HCT116 (cell line): ENCODE results near the gene MAPRE3. TPM values are rescaled to one million over a fixed set of nuclear protein-coding genes. Genes with fewer than 3 reads are reported as not detected.

Source experiments
- ATAC-seq: fragments of 200-7000 bp; cut with Tn5 transposase; 2 replicates; pipeline ENCODE4 v1.9.1; 2020; ENCODE audit warnings: mild to moderate bottlenecking, moderate library complexity
- BruUV-seq: library from RNA; stranded (reverse); fragments of 400-500 nt; replicated peaks from 2 replicates; lab custom pipeline; 2021; lab: Mats Ljungman, UMichigan
- CTCF ChIA-PET: fragments of 300-600 bp; sonication (Branson Sonifier 250); formaldehyde crosslinking; loops from one replicate; lab custom pipeline; 2021; ENCODE audit warnings: antibody characterized with exemption; lab: Charles Lee
- POLR2A ChIA-PET: fragments of 300-600, 350-600 bp; sonication (Branson Sonifier 250); formaldehyde crosslinking; loops from one replicate; lab custom pipeline; 2021; ENCODE audit warnings: antibody characterized with exemption; lab: Charles Lee
- RAD21 ChIA-PET, 2 experiments: fragments of 300-600 bp; sonication (Branson Sonifier 250); formaldehyde crosslinking; loops; one replicate each; lab custom pipeline; 2023; ENCODE audit warnings: low total read pairs in 2 of 2; ENCODE audit not compliant: uncharacterized antibody in 2 of 2, unreplicated experiment in 2 of 2, low non-redundant PET in 1 of 2; lab: Charles Lee
- DNase-seq: peaks from one replicate; pipeline ENCODE4 v3.0.0-alpha.2; 2010; ENCODE audit warnings: low read depth, low spot score
- H2AFZ ChIP-seq: fragments of 200-600 bp; shearing (Covaris generic), sonication (generic); 2 replicates; pipeline ENCODE4 v1.6.1; 2017; ENCODE audit warnings: low read depth, mixed run types, mixed read lengths, antibody characterized with exemption, low read length; ENCODE audit not compliant: poor library complexity, severe bottlenecking
- H3K27ac ChIP-seq: 2 replicates; pipeline ENCODE4 v1.5.1; 2012; ENCODE audit warnings: low read depth, low read length
- H3K27me3 ChIP-seq: fragments of 200-600 bp; sonication (generic); 2 replicates; pipeline ENCODE4 v1.6.1; 2016; ENCODE audit warnings: mixed run types, low read length, mixed read lengths; ENCODE audit not compliant: insufficient read depth
- H3K36me3 ChIP-seq, 2 experiments: fragments of 200-500 bp in 1 of 2; fragments of 200-600 bp in 1 of 2; sonication (Bioruptor generic) in 1 of 2; sonication (generic) in 1 of 2; 2 replicates each; pipeline versions ENCODE4 v1.5.1 to v1.6.1; 2014 to 2016; ENCODE audit warnings: low read length in 2 of 2, inconsistent platforms in 1 of 2, mixed read lengths in 1 of 2, mixed run types in 1 of 2; ENCODE audit not compliant: insufficient read depth in 2 of 2, control insufficient read depth in 1 of 2
- H3K4me1 ChIP-seq, 2 experiments: fragments of 200-600 bp in 1 of 2; sonication (generic) in 1 of 2; 2 replicates each; pipeline versions ENCODE4 v1.5.1 to v1.6.1; 2012 to 2017; ENCODE audit warnings: low read length in 2 of 2, inconsistent platforms in 1 of 2, mild to moderate bottlenecking in 1 of 2, mixed read lengths in 1 of 2, mixed run types in 1 of 2, moderate library complexity in 1 of 2; ENCODE audit not compliant: insufficient read depth in 2 of 2, control insufficient read depth in 1 of 2
- H3K4me2 ChIP-seq: fragments of 200-600 bp; sonication (generic); 2 replicates; pipeline ENCODE4 v1.6.1; 2017; ENCODE audit warnings: mixed run types, low read length, mixed read lengths
- H3K4me3 ChIP-seq, 2 experiments: fragments of 200-600 bp in 1 of 2; sonication (generic) in 1 of 2; replicated peaks in 1 of 2; 2 replicates each; pipeline ENCODE4 v1.5.1; 2011 to 2016; ENCODE audit warnings: low read length in 2 of 2, control low read depth in 1 of 2, low read depth in 1 of 2, mild to moderate bottlenecking in 1 of 2, mixed read lengths in 1 of 2, mixed run types in 1 of 2
- H3K79me2 ChIP-seq: fragments of 200-600 bp; sonication (generic); 2 replicates; pipeline ENCODE4 v1.6.1; 2017; ENCODE audit warnings: mild to moderate bottlenecking, mixed run types, low read length, moderate library complexity, mixed read lengths; ENCODE audit not compliant: insufficient read depth
- H3K9ac ChIP-seq: fragments of 200-600 bp; sonication (generic); 2 replicates; pipeline ENCODE4 v1.6.1; 2016; ENCODE audit warnings: low read length, mixed read lengths
- H3K9me2 ChIP-seq: fragments of 200-600 bp; sonication (generic), shearing (Covaris generic); 2 replicates; pipeline ENCODE4 v1.6.1; 2017; ENCODE audit warnings: mixed run types, mild to moderate bottlenecking, moderate library complexity; ENCODE audit not compliant: insufficient read depth
- H3K9me3 ChIP-seq, 2 experiments: fragments of 200-500 bp in 1 of 2; fragments of 200-600 bp in 1 of 2; sonication (Bioruptor generic) in 1 of 2; sonication (generic) in 1 of 2; 2 replicates each; pipeline ENCODE4 v1.6.1; 2014 to 2017; ENCODE audit warnings: low read length in 2 of 2, mixed read lengths in 2 of 2, inconsistent platforms in 1 of 2, low read depth in 1 of 2, mild to moderate bottlenecking in 1 of 2, mixed run types in 1 of 2, moderate library complexity in 1 of 2; ENCODE audit not compliant: control insufficient read depth in 1 of 2, insufficient read depth in 1 of 2
- H4K20me1 ChIP-seq: fragments of 200-600 bp; sonication (generic), shearing (Covaris generic); 2 replicates; pipeline ENCODE4 v1.6.1; 2017; ENCODE audit warnings: mixed run types, mild to moderate bottlenecking, moderate library complexity; ENCODE audit not compliant: insufficient read depth
- CBX3 ChIP-seq: IDR thresholded peaks from 2 replicates; pipeline ENCODE4 v1.6.1; 2012; ENCODE audit warnings: low read depth
- CEBPB ChIP-seq: IDR thresholded peaks from 2 replicates; pipeline ENCODE4 v1.6.1; 2012; ENCODE audit warnings: low read depth
- EGR1 ChIP-seq: IDR thresholded peaks from 2 replicates; pipeline ENCODE4 v1.6.1; 2012; ENCODE audit warnings: low read depth
- ELF1 ChIP-seq: IDR thresholded peaks from 2 replicates; pipeline ENCODE4 v1.6.1; 2012; ENCODE audit warnings: low read depth, borderline replicate concordance
- EZH2 ChIP-seq: fragments of 200-600 bp; sonication (generic); IDR thresholded peaks from 2 replicates; pipeline ENCODE4 v1.6.1; 2017; ENCODE audit warnings: antibody characterized with exemption, mixed run types
- EZH2phosphoT487 ChIP-seq: fragments of 200-600 bp; IDR thresholded peaks from 2 replicates; pipeline ENCODE4 v1.6.1; 2018; ENCODE audit warnings: antibody characterized with exemption, borderline replicate concordance
- FOSL1 ChIP-seq: IDR thresholded peaks from 2 replicates; pipeline ENCODE4 v1.6.1; 2012; ENCODE audit warnings: low read depth
- JUND ChIP-seq: IDR thresholded peaks from 2 replicates; pipeline ENCODE4 v1.6.1; 2012
- POLR2A ChIP-seq: IDR thresholded peaks from 2 replicates; pipeline ENCODE4 v1.7.0; 2011; ENCODE audit warnings: borderline replicate concordance; ENCODE audit not compliant: insufficient read depth, insufficient read length; ENCODE audit errors: extremely low read depth
- POLR2AphosphoS5 ChIP-seq: IDR thresholded peaks from 2 replicates; pipeline ENCODE4 v1.6.1; 2011; ENCODE audit warnings: mild to moderate bottlenecking, low read depth, low read length, moderate library complexity
- RAD21 ChIP-seq: IDR thresholded peaks from 2 replicates; pipeline ENCODE4 v1.6.1; 2012; ENCODE audit warnings: low read depth, mild to moderate bottlenecking
- REST ChIP-seq: IDR thresholded peaks from 2 replicates; pipeline ENCODE4 v1.6.1; 2012; ENCODE audit warnings: low read depth
- SIN3A ChIP-seq: IDR thresholded peaks from 2 replicates; pipeline ENCODE4 v1.6.1; 2012; ENCODE audit warnings: low read depth
- SP1 ChIP-seq: IDR thresholded peaks from 2 replicates; pipeline ENCODE4 v1.6.1; 2012; ENCODE audit warnings: low read depth
- SRF ChIP-seq: IDR thresholded peaks from 2 replicates; pipeline ENCODE4 v1.6.1; 2012; ENCODE audit warnings: low read depth
- TCF7L2 ChIP-seq: IDR thresholded peaks from 2 replicates; pipeline ENCODE4 v1.7.0; 2011; ENCODE audit warnings: borderline replicate concordance, inconsistent platforms; ENCODE audit not compliant: insufficient read depth, insufficient read length; ENCODE audit errors: extremely low read depth
- YY1 ChIP-seq: IDR thresholded peaks from 2 replicates; pipeline ENCODE4 v1.6.1; 2011; ENCODE audit warnings: low read length, low read depth, moderate library complexity, mild to moderate bottlenecking; ENCODE audit not compliant: insufficient replicate concordance; ENCODE audit errors: extremely low read depth
- ZFX ChIP-seq: fragments of 450-650 bp; IDR thresholded peaks from 2 replicates; pipeline ENCODE4 v1.6.1; 2017
- ZNF274 ChIP-seq: fragments of 200-500 bp; sonication (Bioruptor generic); IDR thresholded peaks from 2 replicates; pipeline ENCODE4 v1.6.1; 2014; ENCODE audit warnings: mild to moderate bottlenecking, low read depth, low read length, inconsistent platforms
- intact Hi-C: fragments of 100-400 bp; cut with micrococcal nuclease; formaldehyde crosslinking; loops from 2 replicates; pipeline ENCODE4 v1.10.0; 2022
- total RNA-seq: library from RNA; stranded (reverse); gene quantifications from one replicate; pipeline ENCODE4 v1.2.1, GENCODE V29; 2021; ENCODE audit not compliant: unreplicated experiment
- TF ChIP-seq, protein P1 (sequence below): IDR thresholded peaks from 2 replicates; pipeline ENCODE4 v1.6.1; 2012

MAPRE3 gene
- total RNA-seq, 1 experiment from 2014 or later = 12.1 TPM

- ATAC-seq (no peak), DNase-seq (no peak)
- Histone ChIP-seq H3K4me2 (no peak overlapping the region), H3K27ac (no peak overlapping the region), H3K79me2 (no peaks in the 10 kb centered on the region), H3K36me3 (no peaks in the 10 kb centered on the region), H4K20me1 (no peaks in the 10 kb centered on the region), H2AFZ (no peak overlapping the region), H3K9ac (no peak overlapping the region), H3K9me3 (no peaks in the 10 kb centered on the region), H3K9me2 (no peaks in the 10 kb centered on the region), H3K4me1 (peaks cover 16 to 29% of the 10 kb centered on the region in 2 experiments), H3K27me3 (no peaks in the 10 kb centered on the region), H3K4me3 (no peak overlapping the region)
- POLR2A ChIA-PET = no interaction called here
- BruUV-seq = no TSS peak
- CTCF ChIA-PET = no interaction called here
- intact Hi-C loops = no loop called here
- RAD21 ChIA-PET = no interaction called here
- TF ChIP-seq EGR1 = no peak
- TF ChIP-seq ELF1 = no peak
- TF ChIP-seq YY1 = no peak
- TF ChIP-seq EZH2phosphoT487 = no peak
- TF ChIP-seq EZH2 = no peak
- TF ChIP-seq ZFX = no peak
- no peak for TF ChIP-seq CEBPB
- no peak for TF ChIP-seq CBX3
- TF ChIP-seq RAD21 = no peak
- no peak for TF ChIP-seq SIN3A
- no peak for TF ChIP-seq ZNF274
- no peak for TF ChIP-seq REST
- TF ChIP-seq JUND = no peak
- TF ChIP-seq, protein P1, sequence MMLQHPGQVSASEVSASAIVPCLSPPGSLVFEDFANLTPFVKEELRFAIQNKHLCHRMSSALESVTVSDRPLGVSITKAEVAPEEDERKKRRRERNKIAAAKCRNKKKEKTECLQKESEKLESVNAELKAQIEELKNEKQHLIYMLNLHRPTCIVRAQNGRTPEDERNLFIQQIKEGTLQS = no peak
- no peak for TF ChIP-seq POLR2AphosphoS5
- TF ChIP-seq SP1 = no peak
- TF ChIP-seq SRF = no peak
- TF ChIP-seq TCF7L2 = no peak
- TF ChIP-seq FOSL1 = no peak
- no peak for TF ChIP-seq POLR2A
Observed at GRCh38 chr2:26983746-26984145, 13.3 kb downstream of the MAPRE3 start.
